ENCODE measurements around the gene MRPS10. TPM values are rescaled to one million over a fixed set of nuclear protein-coding genes. Genes with fewer than 3 reads are reported as not detected.

MRPS10 gene
- total and polyA plus RNA-seq, 4 donors, result 20.1 to 26.8 (median 23.9) TPM

GRCh38 chr6:42222448-42222847 is 4.8 kb upstream of the MRPS10 start (continued):
- TF ChIP-seq, protein P1, sequence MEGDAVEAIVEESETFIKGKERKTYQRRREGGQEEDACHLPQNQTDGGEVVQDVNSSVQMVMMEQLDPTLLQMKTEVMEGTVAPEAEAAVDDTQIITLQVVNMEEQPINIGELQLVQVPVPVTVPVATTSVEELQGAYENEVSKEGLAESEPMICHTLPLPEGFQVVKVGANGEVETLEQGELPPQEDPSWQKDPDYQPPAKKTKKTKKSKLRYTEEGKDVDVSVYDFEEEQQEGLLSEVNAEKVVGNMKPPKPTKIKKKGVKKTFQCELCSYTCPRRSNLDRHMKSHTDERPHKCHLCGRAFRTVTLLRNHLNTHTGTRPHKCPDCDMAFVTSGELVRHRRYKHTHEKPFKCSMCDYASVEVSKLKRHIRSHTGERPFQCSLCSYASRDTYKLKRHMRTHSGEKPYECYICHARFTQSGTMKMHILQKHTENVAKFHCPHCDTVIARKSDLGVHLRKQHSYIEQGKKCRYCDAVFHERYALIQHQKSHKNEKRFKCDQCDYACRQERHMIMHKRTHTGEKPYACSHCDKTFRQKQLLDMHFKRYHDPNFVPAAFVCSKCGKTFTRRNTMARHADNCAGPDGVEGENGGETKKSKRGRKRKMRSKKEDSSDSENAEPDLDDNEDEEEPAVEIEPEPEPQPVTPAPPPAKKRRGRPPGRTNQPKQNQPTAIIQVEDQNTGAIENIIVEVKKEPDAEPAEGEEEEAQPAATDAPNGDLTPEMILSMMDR (IDR thresholded peaks at IDR 0.05; ENCODE audit: low read depth, low read length, missing input control), result no peak
- no peak for TF ChIP-seq GABPA (IDR thresholded peaks at IDR 0.05 in 1 of 2, conservative IDR thresholded peaks at IDR 0.05 in 1 of 2)
- TF ChIP-seq, protein P2, sequence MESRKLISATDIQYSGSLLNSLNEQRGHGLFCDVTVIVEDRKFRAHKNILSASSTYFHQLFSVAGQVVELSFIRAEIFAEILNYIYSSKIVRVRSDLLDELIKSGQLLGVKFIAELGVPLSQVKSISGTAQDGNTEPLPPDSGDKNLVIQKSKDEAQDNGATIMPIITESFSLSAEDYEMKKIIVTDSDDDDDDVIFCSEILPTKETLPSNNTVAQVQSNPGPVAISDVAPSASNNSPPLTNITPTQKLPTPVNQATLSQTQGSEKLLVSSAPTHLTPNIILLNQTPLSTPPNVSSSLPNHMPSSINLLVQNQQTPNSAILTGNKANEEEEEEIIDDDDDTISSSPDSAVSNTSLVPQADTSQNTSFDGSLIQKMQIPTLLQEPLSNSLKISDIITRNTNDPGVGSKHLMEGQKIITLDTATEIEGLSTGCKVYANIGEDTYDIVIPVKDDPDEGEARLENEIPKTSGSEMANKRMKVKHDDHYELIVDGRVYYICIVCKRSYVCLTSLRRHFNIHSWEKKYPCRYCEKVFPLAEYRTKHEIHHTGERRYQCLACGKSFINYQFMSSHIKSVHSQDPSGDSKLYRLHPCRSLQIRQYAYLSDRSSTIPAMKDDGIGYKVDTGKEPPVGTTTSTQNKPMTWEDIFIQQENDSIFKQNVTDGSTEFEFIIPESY (IDR thresholded peaks at IDR 0.05), result no peak

DNA sequence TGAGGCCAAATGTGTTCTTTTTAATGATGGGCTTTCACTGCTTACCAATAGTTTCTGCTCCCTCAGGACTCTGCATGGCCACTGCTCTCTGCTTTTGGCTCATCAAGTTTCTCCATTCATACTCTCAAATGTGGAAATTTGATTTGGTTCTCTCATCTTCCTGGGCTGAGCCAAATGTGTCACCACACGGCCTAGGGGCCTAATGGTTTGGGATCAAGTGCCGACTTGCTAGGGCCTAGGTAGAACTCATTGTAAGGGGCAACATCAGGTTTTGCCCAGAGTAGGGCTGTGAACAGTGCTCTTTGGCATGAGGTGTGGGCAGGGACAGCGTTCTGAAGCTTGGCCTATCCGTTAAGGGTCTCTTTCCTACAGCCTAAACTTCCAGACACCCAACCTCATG is 3.9 kb upstream of the MRPS10 start:
- H3K9me3 ChIP-seq (ENCODE audit: control insufficient read depth in 4 of 4, low read length in 3 of 4), result no peaks in the 10 kb centered on the region
- H3K36me3 ChIP-seq (ENCODE audit: control insufficient read depth in 4 of 4, insufficient read depth in 3 of 4, low read depth in 1 of 4, low read length in 3 of 4), result no peaks in the 10 kb centered on the region

More for the DNA sequence above, 3.9 kb upstream of the MRPS10 start:
- no peak overlapping the region for H3K4me3 ChIP-seq (ENCODE audit: low read depth in 1 of 3, low read length in 3 of 3)
- peaks cover under 1 to 12% (median 9%) of the 10 kb centered on the region in 4 donors for H3K4me1 ChIP-seq (ENCODE audit: control insufficient read depth in 4 of 4, insufficient read depth in 4 of 4, low read length in 3 of 4)
- H3K27me3 ChIP-seq (ENCODE audit: control insufficient read depth in 4 of 4, insufficient read depth in 4 of 4, low read length in 3 of 4), result no peaks in the 10 kb centered on the region
- TF ChIP-seq ATF3 (IDR thresholded peaks at IDR 0.05) (no peak), YY1 (IDR thresholded peaks at IDR 0.05) (no peak), RAD21 (IDR thresholded peaks at IDR 0.05) (no peak), FOXA1 (IDR thresholded peaks at IDR 0.05) (no peak), RXRA (IDR thresholded peaks at IDR 0.05) (no peak), TAF1 (conservative IDR thresholded peaks at IDR 0.05) (no peak), NR2F2 (IDR thresholded peaks at IDR 0.05) (no peak), HNF4A (conservative IDR thresholded peaks at IDR 0.05) (no peak)
- TF ChIP-seq, protein P1 (IDR thresholded peaks at IDR 0.05; ENCODE audit: low read depth, low read length, missing input control), result no peak
- TF ChIP-seq, protein P2 (IDR thresholded peaks at IDR 0.05), result no peak
- TF ChIP-seq, protein P3, sequence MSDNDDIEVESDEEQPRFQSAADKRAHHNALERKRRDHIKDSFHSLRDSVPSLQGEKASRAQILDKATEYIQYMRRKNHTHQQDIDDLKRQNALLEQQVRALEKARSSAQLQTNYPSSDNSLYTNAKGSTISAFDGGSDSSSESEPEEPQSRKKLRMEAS (IDR thresholded peaks at IDR 0.05), result no peak
- H3K27ac ChIP-seq (ENCODE audit: low read depth in 1 of 2, low read length in 2 of 2), result no peak overlapping the region
- no peak for DNase-seq (ENCODE audit: low spot score)
- H3K9ac ChIP-seq (ENCODE audit: low read depth in 1 of 2, low read length in 2 of 2), result no peak overlapping the region
- WGBS, result 92% methylated on average over 4 of the region's 4 CpGs
